Forelimb muscle (tissue), 1 donor: ENCODE data around the gene FBXO21. TPM values are rescaled to one million over a fixed set of nuclear protein-coding genes. Genes with fewer than 3 reads are reported as not detected.

ENCODE experiments used
- DNase-seq: peaks from one replicate; pipeline ENCODE4 v3.0.0-alpha.2; 2013; ENCODE audit warnings: low read depth
- polyA plus RNA-seq: library from polyadenylated mRNA; unstranded; fragments of 120-200 nt; gene quantifications from one replicate; pipeline ENCODE4 v1.2.1, GENCODE V29; 2013; ENCODE audit not compliant: insufficient read length

The FBXO21 gene
- polyA plus RNA-seq, 1 donor: 24.9 TPM

- DNase-seq: no peak
Observed at GRCh38 chr12:117140397-117141096, 49.7 kb downstream of the FBXO21 start.

- DNase-seq: no peak
Observed at GRCh38 chr12:117139025-117139717, 51.1 kb downstream of the FBXO21 start.

DNA sequence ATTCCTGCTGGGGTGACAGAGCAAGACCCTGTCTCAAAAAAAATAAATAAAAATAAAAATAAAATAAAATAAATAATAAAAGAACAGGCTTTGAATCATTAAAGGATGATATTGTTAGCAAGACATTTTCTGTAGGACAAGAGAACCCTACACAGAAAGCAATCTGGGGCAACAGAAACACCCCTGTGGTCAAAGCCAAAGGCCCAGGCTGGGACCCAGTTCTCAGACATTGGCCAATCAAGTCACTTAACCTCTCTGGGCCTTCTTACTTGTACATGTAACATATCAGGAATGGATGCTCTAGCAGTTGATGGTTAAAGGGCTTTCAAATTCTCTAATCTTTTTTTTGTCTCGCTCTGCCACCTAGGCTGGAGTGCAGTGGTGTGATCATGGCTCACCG lies 55.5 kb downstream of the FBXO21 start:
- DNase-seq: no peak

GRCh38 chr12:117134059-117134458 lies 56.2 kb downstream of the FBXO21 start:
- DNase-seq: no peak

- no peak for DNase-seq
Observed at GRCh38 chr12:117130801-117131200, 59.5 kb downstream of the FBXO21 start.

DNA sequence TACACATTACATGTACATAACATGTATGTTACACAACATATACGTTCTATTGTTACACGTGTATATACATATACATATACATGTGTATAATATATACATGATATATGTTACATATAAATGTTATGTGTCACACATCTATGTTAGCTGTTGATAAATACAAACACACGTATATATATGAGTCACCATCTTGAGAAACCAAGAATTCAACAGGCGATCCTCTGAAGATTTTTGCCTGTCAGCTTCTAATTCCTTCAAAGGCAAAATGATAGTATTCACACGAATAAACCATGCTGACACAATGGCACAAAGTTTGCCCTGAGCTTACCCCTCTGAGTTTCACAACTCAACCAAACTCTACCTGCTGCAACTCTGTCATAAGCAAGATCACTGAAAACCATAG lies 60.9 kb downstream of the FBXO21 start:
- no peak for DNase-seq

GRCh38 chr12:117127933-117128823 lies 62.1 kb downstream of the FBXO21 start:
- no peak for DNase-seq

- DNase-seq: no peak
Observed at GRCh38 chr12:117126335-117126734, 63.9 kb downstream of the FBXO21 start.

DNA sequence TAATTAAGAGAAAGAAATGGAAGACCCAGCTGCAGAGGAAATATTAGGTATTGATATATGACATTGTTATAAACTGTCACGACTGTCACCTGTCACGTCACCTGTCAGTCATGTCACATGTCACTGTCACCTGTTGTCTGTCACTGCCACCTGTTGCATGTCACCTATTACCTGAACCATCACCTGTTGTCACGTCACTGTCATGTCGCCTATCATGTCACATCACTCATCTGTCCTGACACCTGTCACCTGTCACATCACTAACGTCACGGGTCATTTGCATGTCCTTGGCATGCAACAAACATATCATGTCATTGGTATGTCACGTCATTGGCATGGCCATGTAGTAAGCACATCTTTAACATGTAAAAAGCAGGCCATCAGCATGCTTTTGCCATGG lies 64.5 kb downstream of the FBXO21 start:
- no peak for DNase-seq

GRCh38 chr12:117125272-117125613 lies 65.0 kb downstream of the FBXO21 start:
- no peak for DNase-seq

DNA sequence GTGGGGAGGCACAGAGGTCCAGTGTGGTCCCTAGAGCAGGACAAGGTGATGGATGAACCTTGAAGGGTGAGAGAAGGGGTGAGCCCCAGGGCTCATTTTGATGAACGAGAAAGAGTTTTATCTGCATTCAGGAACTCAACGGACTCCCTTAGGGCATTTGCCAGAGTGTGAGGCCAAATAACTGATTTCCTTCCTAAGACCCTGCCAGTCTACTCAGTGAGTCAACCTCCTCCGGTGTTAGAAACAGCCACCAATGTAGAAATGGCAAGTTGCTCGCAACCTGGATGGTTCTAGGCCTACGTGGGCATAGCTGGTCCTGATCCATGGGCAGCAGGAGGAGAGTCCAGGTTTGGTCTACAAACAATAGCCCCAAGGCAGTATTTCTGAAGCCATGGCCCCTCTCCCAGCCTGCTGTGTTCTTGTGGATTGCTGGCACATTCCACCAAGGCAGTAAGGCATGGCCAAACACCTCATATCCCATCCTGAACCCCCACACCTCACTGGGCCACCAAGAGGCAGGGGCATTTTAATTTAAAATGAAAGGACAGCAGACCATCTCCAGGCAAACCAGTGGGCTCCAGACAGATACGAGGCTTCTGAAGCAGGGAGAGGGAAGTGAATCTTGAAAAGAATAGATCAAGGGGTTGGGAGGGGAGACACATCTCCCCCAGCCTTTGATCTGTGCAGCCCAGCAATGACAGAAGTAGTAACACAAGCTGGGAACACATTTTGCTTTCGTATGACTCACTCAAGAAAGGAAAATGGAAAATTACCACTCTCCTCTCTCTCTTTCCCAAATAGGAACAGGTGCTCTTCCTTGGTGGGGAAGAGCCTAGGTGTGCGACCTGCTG lies 65.6 kb downstream of the FBXO21 start:
- no peak for DNase-seq

- no peak for DNase-seq
Observed at GRCh38 chr12:117121441-117121840, 68.8 kb downstream of the FBXO21 start.

GRCh38 chr12:117120787-117121186 lies 69.5 kb downstream of the FBXO21 start:
- DNase-seq: no peak

DNA sequence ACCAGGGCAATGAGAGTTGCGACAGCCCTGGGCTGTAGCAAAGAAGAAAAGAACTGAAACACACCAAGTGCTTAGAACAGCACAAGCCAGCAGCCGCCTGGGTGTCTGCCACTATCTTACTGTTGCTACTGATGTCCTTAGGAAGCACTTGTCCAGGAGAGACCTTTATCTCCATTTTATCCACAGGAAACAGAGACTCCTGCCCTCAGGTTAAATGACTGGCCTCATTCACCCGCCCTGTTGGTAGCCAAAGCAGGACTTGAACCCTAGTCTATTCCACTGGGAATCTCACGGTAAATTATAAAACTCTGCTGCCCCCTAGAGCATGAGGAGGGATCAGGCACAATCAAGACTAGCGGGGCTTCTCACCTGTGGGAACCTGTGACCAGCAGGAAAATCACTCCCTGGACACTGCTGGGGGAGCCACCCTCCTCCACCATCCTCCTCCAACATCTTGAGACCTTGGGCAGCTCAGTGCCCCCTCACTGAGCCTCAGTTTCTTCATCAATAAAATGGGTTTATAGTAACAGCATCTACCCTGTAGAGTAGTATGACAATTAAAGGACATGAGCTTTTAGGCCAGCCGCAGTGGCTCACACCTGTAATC lies 70.6 kb downstream of the FBXO21 start:
- DNase-seq: no peak

GRCh38 chr12:117118838-117119591 lies 71.3 kb downstream of the FBXO21 start:
- DNase-seq: no peak

GRCh38 chr12:117114784-117115183 lies 75.5 kb downstream of the FBXO21 start:
- DNase-seq: no peak

DNA sequence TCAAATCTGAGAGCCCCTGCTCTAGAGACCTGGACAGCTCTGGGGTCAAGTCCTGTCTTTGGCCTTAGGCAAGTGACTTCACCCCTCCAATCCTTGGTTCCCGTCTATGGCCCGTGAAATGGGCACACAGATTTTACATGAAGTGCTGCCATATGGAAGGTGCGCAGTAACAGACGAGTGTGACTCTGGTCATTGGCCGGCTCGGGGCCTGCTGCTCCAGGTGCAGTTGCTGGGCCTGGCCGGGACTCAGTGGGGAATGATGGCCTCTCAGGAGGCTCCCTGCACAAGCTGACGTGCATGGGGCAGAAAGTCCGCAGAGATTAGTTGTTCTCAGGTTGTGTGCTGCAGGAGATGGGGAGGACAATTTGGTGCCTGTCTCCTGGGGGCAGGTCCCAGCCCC lies 77.0 kb downstream of the FBXO21 start:
- no peak for DNase-seq

DNA sequence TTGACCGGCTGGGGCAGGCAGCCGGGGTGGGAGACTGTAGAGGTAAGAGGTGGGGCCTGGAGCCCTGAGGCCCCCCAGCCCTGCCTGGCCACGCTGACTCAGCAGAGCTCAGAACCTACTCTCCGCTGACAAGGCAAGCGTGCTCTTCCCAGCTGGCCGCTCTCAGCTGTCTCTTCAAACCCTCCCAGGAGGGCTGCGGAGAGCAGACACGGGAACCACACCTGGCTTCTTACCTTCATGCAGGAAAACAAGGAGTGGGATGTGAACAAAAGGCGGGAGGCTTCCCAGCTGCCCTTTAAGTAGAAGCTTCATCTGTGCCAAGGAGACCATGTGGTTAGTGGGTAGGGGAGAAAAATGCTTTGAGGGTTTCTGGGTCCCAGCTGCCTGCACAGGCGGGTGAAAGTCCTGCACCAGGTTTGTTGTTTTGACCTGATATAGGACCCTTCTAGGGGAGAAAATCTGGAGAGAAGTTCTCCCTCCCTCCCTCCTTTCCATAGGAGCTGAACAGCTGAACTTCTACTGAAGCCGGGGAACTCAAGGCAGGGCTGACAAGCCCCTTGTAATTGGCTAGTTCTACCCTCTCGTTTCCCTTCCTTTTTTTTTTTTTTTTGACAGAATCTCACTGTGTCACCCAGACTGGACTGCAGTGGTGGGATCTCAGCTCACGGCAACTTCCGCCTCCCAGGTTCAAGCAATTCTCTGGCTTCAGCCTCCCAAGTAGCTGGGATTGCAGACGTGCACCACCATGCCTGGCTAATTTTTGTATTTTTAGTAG lies 78.3 kb downstream of the FBXO21 start:
- no peak for DNase-seq

- DNase-seq: no peak
Observed at GRCh38 chr12:117111386-117111785, 78.9 kb downstream of the FBXO21 start.
